Peyer's patch (tissue), 4 donors: ENCODE data around the gene HERPUD1. TPM values are rescaled to one million over a fixed set of nuclear protein-coding genes. Genes with fewer than 3 reads are reported as not detected.
A peak's percentile ranks its signal among the peaks of the same experiment; 100 is the strongest.

Source experiments
- DNase-seq, 3 donors: peaks; one replicate each; pipeline ENCODE4 v3.0.0-alpha.2; 2017 to 2019
- H3K27ac ChIP-seq, 4 donors: fragments of 200-600 bp; sonication (generic); one replicate each; pipeline ENCODE4 v1.5.1; 2016 to 2019
- H3K27me3 ChIP-seq, 2 donors: fragments of 200-600 bp; sonication (generic); one replicate each; pipeline ENCODE4 v1.5.1; 2019
- H3K36me3 ChIP-seq, 3 donors: fragments of 200-600 bp; sonication (generic); one replicate each; pipeline ENCODE4 v1.5.1; 2016 to 2019
- H3K4me1 ChIP-seq, 4 donors: fragments of 200-600 bp; sonication (generic); one replicate each; pipeline ENCODE4 v1.5.1; 2016 to 2019
- H3K4me3 ChIP-seq, 4 donors: fragments of 200-600 bp; sonication (generic); 1 replicate in 3 of 4; 2 replicates in 1 of 4; pipeline ENCODE4 v1.5.1; 2016 to 2019; ENCODE audit warnings: mild to moderate bottlenecking in 1 of 4
- H3K9me3 ChIP-seq, 4 donors: fragments of 200-600 bp; sonication (generic); one replicate each; pipeline ENCODE4 v1.5.1; 2016 to 2019; ENCODE audit warnings: mild to moderate bottlenecking in 1 of 4
- POLR2A ChIP-seq, 2 donors: fragments of 450-650 bp; IDR thresholded peaks; one replicate each; pipeline ENCODE4 v1.5.1; 2017; ENCODE audit warnings: antibody characterized with exemption in 2 of 2, mild to moderate bottlenecking in 2 of 2, moderate library complexity in 2 of 2
- total RNA-seq, 4 donors: library from RNA; depleted of rRNA; stranded (reverse); fragments of >200 nt; gene quantifications; one replicate each; pipeline ENCODE4 v1.1.0, GENCODE V29; 2016
- TF ChIP-seq, protein P1 (sequence below), 6 experiments: fragments of 450-650 bp in 4 of 6; fragments of 200-600 bp in 2 of 6; sonication (generic) in 1 of 6; IDR thresholded peaks; one replicate each; pipeline ENCODE4 v1.5.1; 2017 to 2019; ENCODE audit warnings: antibody characterized with exemption in 6 of 6, mild to moderate bottlenecking in 3 of 6, moderate library complexity in 1 of 6

HERPUD1 gene
- total RNA-seq, 4 donors from 2014 or later: 86.0 to 143 (median 108) TPM

DNA sequence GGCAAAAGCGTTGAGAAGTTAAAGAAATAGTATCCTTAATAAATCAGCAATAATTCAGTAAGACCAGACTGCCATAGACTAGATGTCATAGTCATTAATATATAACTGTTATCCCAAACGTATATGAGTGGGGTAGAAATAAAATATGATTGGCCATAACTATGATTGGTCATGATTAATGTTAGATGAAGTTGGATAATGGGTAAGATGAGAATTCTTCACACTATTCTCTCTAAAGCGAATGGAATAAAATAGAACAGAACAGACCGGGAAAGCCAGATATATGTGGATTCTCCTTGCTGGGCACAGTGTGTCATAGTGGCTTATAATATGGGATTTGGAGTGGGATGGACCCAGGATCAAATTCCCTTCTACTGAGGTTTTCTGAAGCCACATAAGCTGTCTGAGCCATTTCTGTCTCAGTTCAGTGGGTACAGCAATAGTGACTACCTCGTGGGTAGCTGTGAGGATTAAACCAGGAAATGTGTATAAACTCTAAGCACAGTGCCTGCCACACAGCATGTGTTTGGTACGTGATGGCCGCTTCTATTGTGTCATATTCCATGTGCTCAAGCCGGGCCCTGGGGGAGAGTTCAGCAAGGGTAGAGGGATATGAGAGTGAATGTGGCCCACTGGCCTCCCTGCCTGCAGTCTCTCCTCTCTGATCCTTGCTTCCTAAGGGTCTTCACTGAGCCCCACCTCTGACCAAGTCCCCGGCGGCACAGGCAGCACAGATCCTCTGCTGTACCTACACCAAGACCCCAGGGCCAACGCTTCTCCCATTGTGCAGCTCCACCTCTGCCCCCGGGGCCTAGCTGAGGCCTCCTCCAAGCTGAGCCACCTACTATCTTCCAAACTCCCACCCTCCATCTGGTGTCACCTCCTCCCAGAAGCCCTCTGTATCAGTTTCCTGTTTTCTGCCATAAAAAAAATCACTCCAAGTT is 33.5 kb downstream of the HERPUD1 start:
- Histone ChIP-seq H3K9me3 (no peaks in the 10 kb centered on the region), H3K27me3 (no peaks in the 10 kb centered on the region), H3K36me3 (no peaks in the 10 kb centered on the region), H3K27ac (peak overlapping the region in 1 of 4 donors; percentile 31), H3K4me1 (peaks cover 0 to 8% (median 7%) of the 10 kb centered on the region in 4 donors), H3K4me3 (no peak overlapping the region)
- TF ChIP-seq, protein P1, sequence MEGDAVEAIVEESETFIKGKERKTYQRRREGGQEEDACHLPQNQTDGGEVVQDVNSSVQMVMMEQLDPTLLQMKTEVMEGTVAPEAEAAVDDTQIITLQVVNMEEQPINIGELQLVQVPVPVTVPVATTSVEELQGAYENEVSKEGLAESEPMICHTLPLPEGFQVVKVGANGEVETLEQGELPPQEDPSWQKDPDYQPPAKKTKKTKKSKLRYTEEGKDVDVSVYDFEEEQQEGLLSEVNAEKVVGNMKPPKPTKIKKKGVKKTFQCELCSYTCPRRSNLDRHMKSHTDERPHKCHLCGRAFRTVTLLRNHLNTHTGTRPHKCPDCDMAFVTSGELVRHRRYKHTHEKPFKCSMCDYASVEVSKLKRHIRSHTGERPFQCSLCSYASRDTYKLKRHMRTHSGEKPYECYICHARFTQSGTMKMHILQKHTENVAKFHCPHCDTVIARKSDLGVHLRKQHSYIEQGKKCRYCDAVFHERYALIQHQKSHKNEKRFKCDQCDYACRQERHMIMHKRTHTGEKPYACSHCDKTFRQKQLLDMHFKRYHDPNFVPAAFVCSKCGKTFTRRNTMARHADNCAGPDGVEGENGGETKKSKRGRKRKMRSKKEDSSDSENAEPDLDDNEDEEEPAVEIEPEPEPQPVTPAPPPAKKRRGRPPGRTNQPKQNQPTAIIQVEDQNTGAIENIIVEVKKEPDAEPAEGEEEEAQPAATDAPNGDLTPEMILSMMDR (IDR thresholded peaks at IDR 0.05): no peak
- no peak for TF ChIP-seq POLR2A (IDR thresholded peaks at IDR 0.05)
- DNase-seq: no peak

DNA sequence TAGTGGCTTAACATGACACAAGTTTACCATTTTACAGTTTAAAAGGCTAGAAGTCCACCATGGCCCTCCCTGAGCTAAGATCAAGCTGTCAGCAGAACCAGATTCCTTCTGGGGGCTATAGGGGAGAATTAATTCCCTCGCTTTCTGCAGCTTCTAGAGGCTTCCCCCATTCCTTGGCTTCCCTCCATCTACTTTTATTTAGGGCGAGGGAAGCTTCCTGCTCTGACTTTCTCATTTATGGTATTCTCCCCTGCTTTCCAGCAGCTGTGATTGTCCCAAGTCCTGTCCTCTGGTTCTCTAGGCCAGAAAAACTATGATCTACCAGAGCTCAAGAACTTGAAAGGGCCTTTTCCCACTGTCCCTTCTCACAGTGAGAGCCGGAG is 34.1 kb downstream of the HERPUD1 start:
- H3K36me3 ChIP-seq: no peaks in the 10 kb centered on the region
- H3K9me3 ChIP-seq: no peaks in the 10 kb centered on the region
- H3K4me1 ChIP-seq: peaks cover 0 to 11% (median 8%) of the 10 kb centered on the region in 4 donors
- TF ChIP-seq, protein P1 (IDR thresholded peaks at IDR 0.05): no peak
- no peak for TF ChIP-seq POLR2A (IDR thresholded peaks at IDR 0.05)
- peak overlapping the region in 1 of 4 donors; percentile 31 for H3K27ac ChIP-seq
- DNase-seq: no peak
- H3K27me3 ChIP-seq: no peaks in the 10 kb centered on the region
- no peak overlapping the region for H3K4me3 ChIP-seq

DNA sequence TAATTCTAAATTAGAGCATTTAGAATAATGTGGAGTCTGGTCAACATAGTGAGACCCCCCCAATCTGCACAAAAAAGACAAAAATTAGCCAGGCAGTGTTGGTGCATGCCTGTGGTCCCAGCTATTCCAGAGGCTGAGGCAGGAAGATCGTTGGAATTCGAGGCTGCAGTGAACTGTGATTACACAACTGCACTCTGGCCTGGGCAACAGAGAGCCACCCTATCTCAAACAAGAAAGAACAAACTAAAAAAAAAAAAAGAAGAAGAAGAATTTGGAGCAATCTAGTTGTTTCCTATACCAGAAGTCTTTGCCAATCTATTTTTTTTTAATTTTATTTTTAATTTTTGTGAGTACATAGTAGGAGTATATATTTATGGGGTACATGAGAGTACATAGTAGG is 35.8 kb downstream of the HERPUD1 start:
- Histone ChIP-seq H3K9me3 (no peaks in the 10 kb centered on the region), H3K4me3 (no peak overlapping the region)
- TF ChIP-seq POLR2A (IDR thresholded peaks at IDR 0.05): no peak
- TF ChIP-seq, protein P1 (IDR thresholded peaks at IDR 0.05): no peak

DNA sequence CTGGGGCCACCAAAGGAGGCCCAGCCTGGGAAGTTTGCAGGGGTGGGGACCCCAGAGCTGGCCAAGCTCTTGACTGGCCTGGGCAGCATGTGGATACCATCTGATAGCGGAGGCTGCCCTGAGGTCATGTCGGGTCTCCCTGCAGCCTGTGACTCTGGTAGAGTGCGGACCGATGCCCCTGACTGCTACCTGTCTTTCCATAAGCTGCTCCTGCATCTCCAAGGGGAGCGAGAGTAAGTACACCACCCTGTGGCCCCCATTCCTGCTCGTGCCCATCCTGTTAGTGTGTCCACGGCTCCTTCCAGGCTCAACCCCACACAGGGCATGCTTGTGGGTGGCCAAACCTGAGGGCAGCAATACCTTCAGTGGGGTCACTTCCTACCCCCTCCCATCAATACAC is 37.8 kb downstream of the HERPUD1 start:
- H3K36me3 ChIP-seq: no peaks in the 10 kb centered on the region
- no peak overlapping the region for H3K27ac ChIP-seq
- peaks cover 0 to 16% (median 3%) of the 10 kb centered on the region in 4 donors for H3K4me1 ChIP-seq
- H3K4me3 ChIP-seq: no peak overlapping the region
- H3K27me3 ChIP-seq: no peaks in the 10 kb centered on the region
- no peak for TF ChIP-seq POLR2A (IDR thresholded peaks at IDR 0.05)
- TF ChIP-seq, protein P1 (IDR thresholded peaks at IDR 0.05): no peak
- no peaks in the 10 kb centered on the region for H3K9me3 ChIP-seq
- DNase-seq: no peak

More for the DNA sequence above, 35.8 kb downstream of the HERPUD1 start:
- Histone ChIP-seq H3K36me3 (no peaks in the 10 kb centered on the region), H3K27me3 (no peaks in the 10 kb centered on the region), H3K27ac (no peak overlapping the region), H3K4me1 (peaks cover 0 to 13% (median 8%) of the 10 kb centered on the region in 4 donors)
- DNase-seq: no peak

DNA sequence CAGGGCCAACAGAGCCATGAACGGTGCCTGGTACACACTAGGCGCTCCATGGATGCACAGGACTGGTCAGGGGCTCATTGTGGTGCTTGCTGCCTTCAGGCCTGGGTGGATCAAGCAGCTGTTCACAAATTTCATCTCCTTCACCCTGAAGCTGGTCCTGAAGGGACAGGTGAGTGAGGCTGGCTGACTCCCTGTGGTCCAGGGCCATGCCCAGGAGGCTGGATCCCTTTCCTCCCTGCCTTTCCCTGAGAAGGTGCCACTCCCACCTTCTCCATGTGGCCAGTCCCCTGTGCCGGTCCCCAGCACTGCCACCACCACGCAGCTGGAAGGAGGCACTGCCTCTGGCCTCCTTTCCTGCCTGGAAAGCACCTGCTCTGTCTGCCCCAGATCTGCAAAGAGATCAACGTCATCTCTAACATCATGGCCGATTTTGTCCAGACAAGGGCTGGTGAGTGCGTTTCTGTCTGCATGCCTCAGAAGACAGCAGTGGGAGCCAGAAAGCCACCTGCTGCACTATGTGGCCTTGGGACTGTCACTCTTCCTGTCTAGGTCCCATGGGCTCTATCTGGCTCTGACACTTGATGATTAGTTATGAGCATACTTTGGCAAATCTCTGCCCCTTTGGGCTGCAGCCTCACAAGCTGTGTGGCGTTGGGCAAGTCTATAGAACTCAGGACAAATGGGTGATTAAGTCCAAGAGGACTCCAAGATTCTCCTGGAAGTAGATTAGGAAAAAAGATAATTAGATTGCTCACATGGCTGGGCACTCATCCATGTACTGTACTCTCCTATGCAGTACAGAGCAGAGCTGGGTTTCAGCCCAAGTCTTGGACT is 39.2 kb downstream of the HERPUD1 start:
- Histone ChIP-seq H3K4me3 (no peak overlapping the region), H3K27ac (peak overlapping the region in 1 of 4 donors; percentile 57), H3K9me3 (no peaks in the 10 kb centered on the region), H3K27me3 (no peaks in the 10 kb centered on the region), H3K4me1 (peaks cover 0 to 18% (median 0%) of the 10 kb centered on the region in 4 donors), H3K36me3 (no peaks in the 10 kb centered on the region)
- no peak for TF ChIP-seq POLR2A (IDR thresholded peaks at IDR 0.05)
- TF ChIP-seq, protein P1 (IDR thresholded peaks at IDR 0.05): no peak
- peak in 2 of 3 donors; percentile 54 to 60 for DNase-seq
